GM19025 (cell line): ENCODE data around the gene SMC1A.
"Not testable (repeated sequence)": the region's sequence is repeated elsewhere in the genome, so short reads cannot be mapped to it uniquely, and the experiment has no call there.

Experiments
- ATAC-seq: cut with Tn5 transposase; IDR thresholded peaks from one replicate; pipeline ENCODE4 v1.9.1; 2021; ENCODE audit warnings: mild to moderate bottlenecking, low read depth, moderate library complexity; ENCODE audit not compliant: unreplicated experiment

SMC1A gene

DNA sequence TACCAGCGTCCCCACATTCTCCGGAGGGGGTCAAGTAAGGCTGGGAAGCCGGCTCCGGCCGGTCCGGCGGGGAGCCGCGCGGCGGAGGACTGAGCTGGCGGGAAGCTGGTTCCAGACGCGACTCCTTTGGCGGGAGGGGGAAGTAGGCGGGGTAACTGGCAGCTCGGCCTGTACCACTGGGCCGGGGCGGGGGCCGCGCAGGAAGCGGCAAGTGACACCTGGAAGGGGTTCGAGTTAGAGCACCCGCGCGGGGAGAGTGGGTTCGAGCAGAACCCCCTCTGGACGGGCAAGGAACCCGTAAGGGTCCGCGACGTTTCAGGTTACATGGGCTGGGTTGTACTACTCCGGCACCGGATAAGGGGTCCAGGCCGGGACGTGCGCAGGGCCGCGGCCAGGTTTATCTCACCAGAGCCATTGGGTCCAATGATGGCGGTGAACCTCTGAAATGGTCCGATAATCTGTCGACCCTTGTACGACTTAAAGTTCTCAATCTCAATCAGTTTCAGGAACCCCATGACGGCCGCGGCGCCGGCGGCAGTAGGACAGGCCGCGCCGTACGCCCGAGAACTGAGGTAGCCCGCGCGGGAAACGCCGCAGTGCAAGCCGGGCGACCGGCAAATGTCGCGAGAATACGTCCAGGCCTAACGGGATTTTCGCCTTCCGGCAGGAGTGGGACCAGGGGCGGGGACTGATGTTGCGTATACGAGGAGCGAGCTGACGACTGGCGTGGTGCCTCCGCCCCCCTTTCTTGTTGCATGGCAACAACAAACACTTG is at the start of gene SMC1A:
SMC1A (minus strand) TSS at position 569 of the 775 bp plus-strand sequence; CDS start at position 515, 54 bp downstream.
- peak; percentile 90 for ATAC-seq

DNA sequence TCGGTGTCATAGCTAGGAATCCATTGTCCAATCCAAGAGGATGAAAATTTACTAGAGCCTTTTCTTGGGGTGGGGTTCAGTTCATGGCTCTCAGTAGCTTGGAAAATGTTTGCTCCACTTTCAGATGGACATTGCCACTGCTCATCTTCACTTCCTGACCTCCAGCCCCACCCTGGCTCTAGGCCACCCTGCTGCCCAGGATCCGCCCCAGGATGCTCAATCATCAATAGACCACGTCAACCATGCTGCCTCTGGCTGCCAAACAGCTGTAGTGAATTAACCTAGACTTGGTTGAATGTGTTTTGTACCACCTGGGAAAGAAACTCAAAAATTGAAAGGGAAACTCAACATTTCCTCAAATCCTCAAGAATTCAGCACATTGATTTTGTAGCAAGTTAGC is 48.9 kb upstream of the SMC1A start:
- no peak for ATAC-seq

DNA sequence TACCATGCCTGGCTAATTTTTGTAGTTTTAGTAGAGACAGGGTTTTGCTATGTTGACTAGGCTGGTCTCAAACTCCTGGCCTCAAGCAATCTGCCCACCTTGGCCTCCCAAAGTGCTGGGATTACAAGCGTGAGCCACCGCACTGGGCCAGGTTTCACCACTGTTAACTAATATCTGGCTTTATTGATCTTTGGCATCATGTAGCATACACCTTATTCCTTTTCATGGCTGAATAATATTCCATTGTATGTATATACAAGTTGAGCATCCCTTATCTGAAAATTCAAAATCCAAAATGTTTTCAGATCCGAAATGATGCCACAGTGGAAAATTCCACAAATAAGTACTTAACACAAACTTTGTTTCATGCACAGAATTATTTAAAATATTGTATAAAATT is 46.2 kb upstream of the SMC1A start:
- ATAC-seq: not testable (repeated sequence)

DNA sequence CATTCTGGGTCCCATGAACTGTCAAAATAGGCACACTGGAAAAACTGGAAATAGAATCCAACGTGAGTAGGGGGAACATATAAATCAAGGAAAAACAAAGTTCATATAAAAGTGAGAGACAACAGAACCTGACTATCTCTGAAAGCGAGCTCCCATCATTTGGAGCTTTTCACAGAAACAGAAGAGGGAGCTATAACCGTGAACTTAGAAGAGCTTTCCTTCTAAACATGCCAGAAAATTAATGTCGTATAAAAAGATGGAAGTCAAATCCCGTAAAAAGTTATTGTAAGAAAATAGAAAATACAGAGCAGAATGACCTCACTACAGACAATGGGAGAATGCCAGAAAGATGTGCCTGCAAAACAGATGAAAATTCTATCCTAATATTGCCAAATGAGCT is 35.6 kb upstream of the SMC1A start:
- ATAC-seq: no peak

DNA sequence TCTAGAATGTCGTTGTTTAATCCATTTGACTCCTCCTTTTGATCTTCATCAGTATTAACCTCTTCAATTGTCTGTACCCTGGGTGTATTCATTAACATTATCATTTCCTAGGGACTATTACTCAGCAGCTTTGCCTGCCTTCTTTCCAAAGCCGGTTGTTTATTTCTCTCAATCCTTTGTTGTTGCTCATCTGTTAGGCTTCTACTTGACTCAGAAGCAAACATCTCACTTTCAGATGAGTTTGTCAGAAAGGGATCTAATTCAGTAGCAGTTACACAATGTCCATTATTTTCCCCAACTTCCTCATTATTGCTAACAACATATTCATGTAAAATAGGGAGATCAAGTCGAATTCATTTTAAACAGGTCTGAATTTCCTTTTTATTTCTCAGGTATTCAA is 33.8 kb upstream of the SMC1A start:
- no peak for ATAC-seq

DNA sequence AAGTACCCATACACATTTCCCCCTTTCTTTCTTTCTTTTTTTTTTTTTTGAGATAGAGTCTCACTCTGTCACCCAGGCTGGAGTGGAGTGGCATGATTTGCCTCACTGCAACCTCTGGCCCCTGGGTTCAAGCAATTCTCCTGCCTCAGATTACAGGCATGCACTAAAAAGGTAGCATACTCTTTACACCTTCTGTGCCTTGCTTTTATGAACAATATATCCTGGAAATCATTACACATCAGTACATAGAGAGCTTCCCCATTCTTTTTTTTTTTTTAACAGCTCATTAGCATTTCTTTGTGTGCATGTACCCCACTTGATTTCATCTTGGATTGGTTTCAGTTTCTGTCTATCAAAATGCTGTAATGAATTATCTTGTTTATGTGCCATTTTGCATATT is 30.4 kb upstream of the SMC1A start:
- ATAC-seq: no peak

DNA sequence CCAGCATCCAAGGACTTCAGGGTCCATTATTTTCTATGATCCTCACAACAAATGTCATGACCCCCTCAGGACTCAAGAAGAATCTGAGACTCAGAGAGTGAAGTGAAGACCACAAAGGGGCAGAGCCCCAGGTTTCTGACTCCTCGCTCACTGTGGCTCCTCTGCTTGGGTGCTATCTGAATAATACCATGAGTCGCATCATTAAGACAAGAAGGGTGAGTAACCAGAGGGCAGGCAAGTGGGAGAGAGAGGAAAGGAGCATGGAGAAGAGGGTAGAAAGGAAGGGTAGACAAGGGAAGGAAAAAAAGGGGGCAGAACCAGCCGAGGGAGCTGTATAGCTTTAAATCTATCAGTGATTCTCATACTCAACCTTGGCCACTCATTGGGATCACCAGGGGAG is 27.2 kb upstream of the SMC1A start:
- no peak for ATAC-seq

DNA sequence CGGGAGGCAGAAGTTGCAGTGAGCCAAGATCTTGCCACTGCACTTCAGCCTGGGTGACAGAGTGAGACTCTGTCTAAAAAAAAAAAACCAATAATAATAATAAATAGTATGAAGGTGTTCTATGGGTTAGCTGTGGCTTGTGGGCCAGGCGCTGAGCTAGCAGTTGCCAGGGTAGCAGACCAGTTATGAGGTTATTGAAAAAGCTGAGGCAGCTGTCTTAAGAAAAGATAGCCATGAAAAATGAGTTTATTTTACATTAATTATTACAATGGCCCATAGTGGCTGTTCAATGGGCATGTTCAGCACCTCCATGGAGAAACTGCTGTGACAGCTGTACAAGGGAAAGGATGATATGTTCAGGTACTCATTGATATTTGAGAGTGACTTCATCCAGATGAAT is 25.0 kb upstream of the SMC1A start:
- no peak for ATAC-seq

DNA sequence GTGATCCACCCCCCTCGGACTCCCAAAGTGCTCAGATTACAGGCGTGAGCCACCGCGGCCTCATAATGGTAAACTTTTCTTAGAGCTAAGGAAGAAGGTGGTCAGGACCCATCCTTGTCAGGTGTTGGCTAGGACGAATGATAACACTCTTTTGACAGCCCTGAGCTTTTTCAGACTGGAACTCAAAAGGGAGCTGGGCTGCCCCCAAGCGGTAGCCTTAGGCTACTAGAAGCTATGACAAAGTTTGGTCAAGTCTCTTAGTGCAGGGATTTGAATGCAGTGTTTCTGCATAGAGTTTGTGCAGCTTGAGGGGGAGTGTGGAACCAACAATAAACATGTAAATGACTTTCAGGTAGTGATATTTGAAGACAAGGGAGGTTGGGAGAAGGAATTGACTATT is 23.5 kb upstream of the SMC1A start:
- ATAC-seq: no peak

DNA sequence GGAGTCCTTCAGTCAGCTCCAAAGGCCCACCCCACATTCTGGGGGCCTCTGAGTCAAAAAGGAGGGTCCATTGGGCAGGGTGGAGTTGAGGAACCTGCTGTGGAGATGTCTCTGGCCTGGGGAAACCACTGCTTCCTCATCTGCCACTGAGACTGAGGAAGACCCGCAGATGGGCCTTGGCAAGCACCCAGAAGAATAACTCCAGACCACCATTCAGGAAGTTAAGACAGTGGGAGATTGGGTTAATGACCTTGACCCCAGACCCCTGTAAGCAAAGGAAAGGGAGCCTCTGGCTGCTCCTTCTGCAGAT is 19.8 kb upstream of the SMC1A start:
- ATAC-seq: no peak

DNA sequence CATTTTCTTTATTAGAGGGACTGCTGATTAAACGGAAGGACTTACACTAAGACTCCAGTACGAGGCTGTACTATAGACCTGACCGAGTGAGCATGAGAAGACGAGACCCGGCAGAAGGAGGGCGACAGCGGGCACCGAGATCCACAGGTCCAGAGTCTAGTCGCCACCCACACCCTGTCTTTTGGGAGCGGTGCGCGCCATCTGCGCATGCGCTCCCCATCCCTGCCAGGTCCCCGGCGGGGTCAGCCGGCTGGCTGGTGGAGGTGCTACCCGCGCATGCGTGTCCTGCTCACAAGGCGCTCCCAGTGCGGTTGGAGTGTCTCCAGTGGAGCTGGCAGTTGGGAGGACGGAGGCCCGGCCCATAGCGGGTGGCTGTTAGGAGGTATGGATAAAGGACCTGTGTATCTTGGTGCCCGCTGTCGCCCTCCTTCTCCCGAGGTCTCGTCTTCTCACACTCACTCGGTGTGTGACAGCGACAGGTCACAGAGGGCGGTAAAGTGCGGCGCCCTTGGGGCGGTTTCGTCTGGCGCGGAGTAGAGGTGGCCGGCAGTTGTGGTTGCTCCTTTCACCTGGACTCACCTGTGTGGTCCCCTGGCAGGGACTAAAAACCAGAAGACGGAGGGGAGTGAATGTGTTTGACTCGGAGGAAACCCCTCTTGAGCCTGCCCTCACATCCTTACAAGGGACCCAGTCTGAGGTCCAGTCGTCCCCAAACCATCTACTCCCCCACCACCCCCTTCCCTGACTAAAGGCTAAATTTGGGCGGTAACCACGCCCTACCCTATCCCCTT is 19.3 kb upstream of the SMC1A start:
- peak; percentile 88 for ATAC-seq

DNA sequence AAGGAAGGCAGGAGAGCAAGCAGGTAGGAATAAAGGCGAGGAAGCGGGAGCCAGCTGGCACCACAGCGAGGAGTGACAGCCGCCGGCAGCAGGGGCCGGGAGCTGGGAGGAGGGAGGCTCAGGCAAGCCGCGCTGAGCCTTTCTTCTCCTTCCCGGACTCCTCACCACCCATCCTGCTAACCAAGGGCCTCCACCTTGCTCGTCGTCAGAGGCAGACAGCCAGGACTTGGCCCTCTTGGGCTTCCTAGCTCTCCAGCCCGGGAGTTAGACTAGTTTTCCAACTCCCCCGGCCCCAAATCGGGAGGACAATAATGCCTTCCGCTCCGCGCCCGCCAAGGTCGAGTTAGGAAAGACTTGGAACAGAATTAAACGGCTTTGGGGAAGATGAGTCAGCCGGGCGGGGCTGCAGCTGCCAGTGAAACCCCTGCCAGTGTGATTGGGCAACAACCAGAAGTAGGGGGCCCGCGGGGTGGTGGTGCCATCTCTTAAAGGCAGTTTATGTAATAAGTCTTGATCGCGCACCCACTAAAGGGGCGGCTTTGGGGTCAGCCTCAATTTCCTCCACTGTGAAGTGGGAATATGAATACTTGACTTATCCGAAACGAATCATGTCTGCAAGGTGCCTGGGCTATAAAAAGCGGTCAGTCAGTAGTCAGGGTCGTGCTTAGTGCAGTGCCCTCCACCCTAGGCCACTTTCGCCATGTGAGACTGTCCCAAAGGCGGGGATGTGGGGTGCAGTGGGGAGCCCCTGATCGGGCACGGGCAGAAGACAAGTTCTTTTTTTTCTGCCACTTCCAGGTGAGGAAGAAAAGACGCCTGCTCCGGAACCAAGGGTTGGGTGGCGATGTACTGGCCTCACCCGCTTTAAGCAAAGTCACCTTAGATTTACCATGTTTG is 18.4 kb upstream of the SMC1A start:
- ATAC-seq: no peak

DNA sequence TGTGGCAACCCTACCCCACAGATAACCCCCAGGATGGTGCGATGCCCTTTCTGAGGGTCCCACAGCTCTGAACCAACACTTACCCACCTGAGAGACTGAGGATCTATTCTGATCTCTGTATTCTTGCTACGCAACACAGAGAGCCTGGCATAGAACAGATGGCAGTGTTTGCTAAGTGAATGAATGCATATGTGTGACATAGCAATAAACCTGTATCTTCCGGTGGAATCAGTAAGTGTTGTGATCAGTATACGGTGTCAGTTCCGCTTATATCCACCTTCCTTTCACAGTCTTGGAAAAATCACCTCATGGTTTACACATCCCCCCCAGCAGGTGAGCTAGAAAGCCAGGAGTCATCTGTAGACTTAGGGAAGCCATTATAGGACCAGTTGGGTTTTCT is 17.6 kb upstream of the SMC1A start:
- no peak for ATAC-seq

DNA sequence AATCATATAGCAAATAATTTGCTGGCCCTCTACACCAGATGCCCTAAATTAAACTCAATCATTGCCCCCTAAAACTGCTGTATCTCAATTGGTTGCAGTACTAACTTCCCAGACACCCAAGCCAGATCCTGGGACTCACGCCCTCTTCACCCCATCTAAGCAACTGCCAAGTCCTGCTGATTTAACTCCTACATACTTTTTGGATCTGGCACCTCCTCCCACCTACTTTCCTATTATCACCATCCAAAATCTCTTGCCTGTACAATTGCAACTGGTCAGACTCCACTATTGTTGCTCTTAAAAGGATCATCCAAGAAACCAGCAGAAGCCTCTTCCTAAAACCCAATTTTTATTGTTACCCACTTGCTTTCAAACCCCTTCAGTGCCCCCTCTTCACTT is 16.4 kb upstream of the SMC1A start:
- ATAC-seq: no peak

DNA sequence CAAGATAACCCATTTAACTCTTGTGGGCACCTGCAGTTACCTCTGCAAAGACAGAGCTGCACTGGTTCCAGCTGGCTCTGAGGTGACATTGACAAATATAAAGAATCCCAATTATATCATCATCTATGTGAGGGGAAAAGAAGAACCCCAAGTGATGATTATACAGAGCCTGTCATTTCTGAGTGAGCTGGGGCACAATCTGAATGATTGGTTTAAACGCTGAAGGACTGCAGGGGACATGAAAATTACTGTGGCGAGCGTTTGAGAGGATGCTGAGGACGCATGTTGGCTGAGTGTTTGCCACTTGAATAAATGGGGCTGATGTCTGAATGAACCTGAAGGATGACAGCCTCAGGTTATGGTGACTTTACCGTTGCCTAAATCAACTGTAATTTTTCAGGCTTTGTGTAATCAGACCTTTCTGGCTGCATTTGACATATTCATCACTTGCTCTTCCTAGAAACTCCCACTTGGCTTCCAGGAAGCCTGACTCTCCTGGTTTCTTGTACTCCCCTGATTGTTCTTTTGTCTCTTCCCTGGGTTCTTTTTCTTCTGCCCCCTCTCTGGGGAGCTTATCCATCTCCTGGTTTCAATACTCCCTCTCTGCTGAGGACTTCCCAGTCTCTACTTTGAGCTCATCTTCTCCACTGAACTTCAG is 15.8 kb upstream of the SMC1A start:
- ATAC-seq: no peak

DNA sequence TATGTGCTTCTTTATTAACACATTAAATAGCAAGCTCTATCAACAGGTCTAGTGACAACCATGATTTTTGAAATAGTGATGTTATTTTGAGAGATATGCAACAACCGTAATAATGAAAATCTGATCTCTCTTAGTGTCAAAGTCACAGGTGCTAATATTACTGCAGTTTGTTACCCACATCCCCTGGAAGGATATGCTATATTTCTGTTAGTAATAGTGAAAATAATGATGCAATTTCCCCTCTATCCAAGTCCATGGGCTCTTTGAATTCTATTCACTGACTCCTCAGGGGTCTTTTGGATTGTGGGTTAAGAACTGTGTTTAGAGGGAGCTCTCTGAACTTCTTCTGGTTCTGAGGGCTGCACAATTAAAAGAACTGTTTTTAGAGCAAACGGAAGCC is 14.8 kb upstream of the SMC1A start:
- ATAC-seq: no peak

DNA sequence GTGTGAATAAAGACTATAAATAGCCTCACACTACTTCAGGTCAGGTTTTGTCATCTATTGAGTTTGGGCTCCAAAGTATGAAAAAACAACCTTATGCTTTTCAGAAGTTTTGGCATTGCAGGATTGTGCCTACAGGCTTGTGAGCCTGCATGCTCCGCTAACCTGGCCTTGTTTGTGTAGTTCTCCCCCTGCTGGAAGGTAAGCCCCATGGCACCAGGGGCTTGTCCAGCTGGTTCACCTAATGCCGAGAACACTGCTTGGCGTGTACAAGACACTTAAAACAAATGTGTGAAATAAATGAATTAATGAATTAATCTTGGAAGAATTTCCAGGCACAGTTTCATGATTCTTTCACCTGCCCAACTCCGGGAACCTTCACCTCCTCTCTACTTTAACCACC is 13.5 kb upstream of the SMC1A start:
- no peak for ATAC-seq

DNA sequence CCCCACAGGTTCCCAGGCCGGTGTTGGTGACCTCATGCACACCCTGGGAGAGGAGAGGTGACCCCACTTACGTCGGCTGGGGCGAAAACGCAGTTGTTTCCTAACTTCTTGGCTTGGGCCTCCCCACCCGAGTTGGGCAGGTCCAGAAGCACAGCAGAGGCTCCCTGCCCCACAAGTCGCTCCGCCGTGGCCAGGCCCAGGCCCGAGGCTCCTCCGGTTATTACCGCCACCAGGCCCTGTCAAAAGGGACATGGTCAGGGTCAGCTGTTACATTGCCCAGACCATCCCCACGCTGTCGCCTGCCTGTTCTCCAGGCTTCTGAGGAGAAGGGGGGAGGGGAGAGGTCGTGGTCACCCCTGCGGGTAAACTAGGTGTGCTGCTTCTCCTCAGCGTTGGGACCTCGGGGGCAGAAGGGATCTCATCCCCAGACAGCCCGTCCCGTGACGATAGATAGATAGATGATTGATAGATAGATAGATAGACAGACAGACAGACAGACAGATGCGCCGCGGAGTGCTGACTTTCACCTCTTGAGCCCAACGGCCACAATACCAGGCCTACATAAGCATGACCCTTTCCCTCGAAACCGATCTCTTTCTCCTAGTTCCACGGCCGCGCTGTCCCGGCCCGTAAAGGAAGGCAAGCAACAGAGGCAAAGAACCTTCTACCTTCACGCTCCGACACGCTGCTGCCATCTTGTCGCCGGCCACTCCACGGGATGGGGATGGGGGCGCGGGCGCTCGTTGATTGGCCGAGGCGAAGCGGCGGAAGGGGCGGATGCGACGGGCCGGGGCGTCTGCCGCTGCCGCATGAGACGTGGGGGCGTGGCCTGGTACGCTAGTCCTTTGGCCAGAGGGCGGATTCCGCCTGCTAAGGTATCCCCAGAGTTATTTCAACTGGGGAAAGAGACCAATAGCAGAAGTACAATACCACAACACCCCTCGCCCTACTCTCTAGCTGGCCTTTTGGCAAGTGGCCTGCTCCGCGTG is 11.5 kb upstream of the SMC1A start, which contains the start of gene HSD17B10:
HSD17B10 (minus strand) TSS at position 720 of the 989 bp plus-strand sequence; CDS start at position 695, 25 bp downstream.
- ATAC-seq: peak; percentile 99

DNA sequence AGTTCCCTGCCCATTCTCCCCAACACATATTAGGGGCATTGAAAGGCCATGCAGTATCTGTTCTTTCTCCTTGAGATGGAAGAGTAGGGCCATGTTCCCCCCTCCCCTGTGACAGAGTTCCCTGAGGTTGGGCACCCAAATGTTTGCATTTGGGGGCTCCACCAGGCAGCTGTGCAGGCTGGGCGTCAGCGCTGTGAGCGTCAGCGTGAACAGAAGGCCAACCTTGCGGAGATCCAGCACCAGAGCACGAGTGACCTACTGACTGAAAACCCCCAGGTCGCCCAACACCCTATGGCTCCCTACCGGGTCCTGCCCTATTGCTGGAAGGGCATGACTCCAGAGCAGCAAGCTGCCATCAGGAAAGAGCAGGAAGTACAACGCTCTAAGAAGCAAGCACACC is 7.8 kb upstream of the SMC1A start:
- ATAC-seq: no peak
